Esophagus (tissue), 2 donors: ENCODE results near the gene TP53. TPM values are rescaled to one million over a fixed set of nuclear protein-coding genes. Genes with fewer than 3 reads are reported as not detected.
"Not testable (repeated sequence)": the region's sequence is repeated elsewhere in the genome, so short reads cannot be mapped to it uniquely, and the experiment has no call there.

Experiments used
- H3K27ac ChIP-seq, 2 donors: one replicate each; pipeline ENCODE4 v1.5.1; 2013; ENCODE audit warnings: low read depth in 2 of 2, mild to moderate bottlenecking in 2 of 2, inconsistent platforms in 1 of 2, low read length in 1 of 2, moderate library complexity in 1 of 2
- H3K27me3 ChIP-seq, 2 donors: one replicate each; pipeline ENCODE4 v1.6.1; 2013; ENCODE audit warnings: low read length in 2 of 2, control low read depth in 1 of 2, mild to moderate bottlenecking in 1 of 2; ENCODE audit not compliant: insufficient read depth in 2 of 2, control insufficient read depth in 1 of 2
- H3K36me3 ChIP-seq, 2 donors: one replicate each; pipeline ENCODE4 v1.6.1; 2013; ENCODE audit warnings: low read length in 1 of 2; ENCODE audit not compliant: control insufficient read depth in 2 of 2, insufficient read depth in 2 of 2
- H3K4me1 ChIP-seq, 2 donors: one replicate each; pipeline ENCODE4 v1.6.1; 2013; ENCODE audit warnings: low read length in 1 of 2; ENCODE audit not compliant: control insufficient read depth in 2 of 2, insufficient read depth in 2 of 2
- H3K4me3 ChIP-seq, 2 donors: one replicate each; pipeline ENCODE4 v1.5.1; 2013; ENCODE audit warnings: low read length in 2 of 2, mild to moderate bottlenecking in 2 of 2, low read depth in 1 of 2, moderate library complexity in 1 of 2
- H3K9me3 ChIP-seq, 2 donors: one replicate each; pipeline ENCODE4 v1.6.1; 2013; ENCODE audit warnings: mild to moderate bottlenecking in 2 of 2, low read depth in 1 of 2, low read length in 1 of 2, moderate library complexity in 1 of 2; ENCODE audit not compliant: control insufficient read depth in 2 of 2, insufficient read depth in 1 of 2
- WGBS, 2 donors: extraction: QIAGEN DNeasy Blood & Tissue Kit; methylation state at CpG; one replicate each; pipeline ENCODE4 v1.1.7; 2013; 5-methylcytosine and 5-hydroxymethylcytosine counted together
- polyA plus RNA-seq, 2 donors: library from polyadenylated mRNA; stranded (reverse); fragments of 200-250 nt; gene quantifications; one replicate each; pipeline ENCODE4 v1.2.3, GENCODE V29; 2013
- donor health status: healthy with polysubstance abuse.
- donor health status: Bipolar disorder and iron deficiency.

Gene TP53
- polyA plus RNA-seq, 2 donors, result 20.5 to 22.3 TPM

DNA sequence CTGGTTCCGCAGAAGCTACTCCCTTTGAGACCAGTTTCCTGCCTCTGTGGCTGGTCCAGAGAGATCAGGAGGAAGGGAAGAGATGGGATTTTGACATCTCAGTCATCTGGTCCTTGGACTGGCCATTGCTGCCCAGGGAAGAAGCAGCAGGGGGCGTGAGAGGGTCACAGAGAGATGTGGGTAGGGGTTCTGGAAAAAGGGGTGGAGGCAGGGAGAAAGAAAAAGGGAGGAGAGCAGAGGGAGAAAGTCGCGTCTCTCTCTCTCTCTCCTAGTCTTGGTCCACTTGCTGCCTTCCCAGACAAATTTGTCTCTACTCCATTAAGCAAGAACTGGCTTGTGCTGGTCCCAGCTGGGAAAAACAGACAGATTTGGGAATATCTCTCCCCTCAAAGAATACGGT is 52.9 kb downstream of the TP53 start:
- H3K4me1 ChIP-seq, result no peaks in the 10 kb centered on the region
- no peaks in the 10 kb centered on the region for H3K9me3 ChIP-seq
- no peak overlapping the region for H3K4me3 ChIP-seq
- H3K27ac ChIP-seq, result no peak overlapping the region
- no peaks in the 10 kb centered on the region for H3K27me3 ChIP-seq
- WGBS, 2 donors, result 28 to 45% methylated on average over 5 of the region's 5 CpGs
- no peaks in the 10 kb centered on the region for H3K36me3 ChIP-seq

GRCh38 chr17:7633093-7633492 is 54.2 kb downstream of the TP53 start:
- WGBS, 2 donors, result 93 to 94% methylated on average over 2 of the region's 2 CpGs
- no peak overlapping the region for H3K27ac ChIP-seq
- no peaks in the 10 kb centered on the region for H3K27me3 ChIP-seq
- no peaks in the 10 kb centered on the region for H3K4me1 ChIP-seq
- H3K9me3 ChIP-seq, result no peaks in the 10 kb centered on the region
- H3K4me3 ChIP-seq, result no peak overlapping the region
- H3K36me3 ChIP-seq, result no peaks in the 10 kb centered on the region

GRCh38 chr17:7632492-7632894 is 54.8 kb downstream of the TP53 start:
- Histone ChIP-seq H3K36me3 (no peaks in the 10 kb centered on the region), H3K4me3 (no peak overlapping the region), H3K9me3 (no peaks in the 10 kb centered on the region), H3K27me3 (no peaks in the 10 kb centered on the region), H3K4me1 (no peaks in the 10 kb centered on the region), H3K27ac (no peak overlapping the region)
- 40 to 43% methylated on average over 6 of the region's 6 CpGs for WGBS, 2 donors

GRCh38 chr17:7631398-7632380 is 55.6 kb downstream of the TP53 start:
- 74 to 77% methylated on average over 11 of the region's 11 CpGs for WGBS, 2 donors
- Histone ChIP-seq H3K4me1 (peaks cover 3% of the 10 kb centered on the region in 2 donors), H3K27me3 (no peaks in the 10 kb centered on the region)

DNA sequence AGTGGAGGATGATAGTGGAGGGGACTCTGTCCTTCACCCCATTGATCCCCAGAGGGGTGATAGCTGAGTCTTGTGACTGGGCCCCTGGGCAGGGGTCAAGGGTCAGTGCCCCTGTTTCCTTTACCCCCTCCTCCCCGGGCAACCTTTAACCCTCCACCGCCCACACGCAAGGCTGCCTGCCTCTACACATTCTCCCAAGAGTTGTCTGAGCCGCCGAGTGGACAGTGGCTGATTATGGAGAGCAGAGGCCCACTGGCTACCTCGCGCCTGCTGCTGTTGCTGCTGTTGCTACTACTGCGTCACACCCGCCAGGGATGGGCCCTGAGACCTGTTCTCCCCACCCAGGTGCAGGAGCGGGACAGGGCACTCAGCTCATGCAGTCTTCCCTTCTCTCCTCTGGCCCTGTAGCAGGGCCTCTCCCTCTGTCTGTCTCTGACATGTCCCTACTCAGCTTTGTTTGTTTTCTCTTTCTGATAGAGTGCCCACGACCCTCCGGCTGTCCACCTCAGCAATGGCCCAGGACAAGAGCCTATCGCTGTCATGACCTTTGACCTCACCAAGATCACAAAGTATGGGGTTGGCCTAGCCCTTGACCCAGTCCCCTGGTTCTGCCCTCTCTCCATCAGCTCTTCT is 57.2 kb downstream of the TP53 start, which contains the start of gene SHBG:
SHBG (plus strand) TSS at position 197 of the 633 bp plus-strand sequence; CDS start at position 235, 38 bp downstream.
- peaks cover 3 to 4% of the 10 kb centered on the region in 2 donors for H3K4me1 ChIP-seq
- H3K27ac ChIP-seq, result no peak within 1 kb of the TSS
- no peaks in the 10 kb centered on the region for H3K36me3 ChIP-seq
- no peaks in the 10 kb centered on the region for H3K27me3 ChIP-seq
- 69 to 74% methylated on average over 13 of the region's 13 CpGs for WGBS, 2 donors
- no peaks in the 10 kb centered on the region for H3K9me3 ChIP-seq
- H3K4me3 ChIP-seq, result no peak within 1 kb of the TSS

More at GRCh38 chr17:7631398-7632380, 55.6 kb downstream of the TP53 start:
- H3K4me3 ChIP-seq, result no peak overlapping the region
- H3K9me3 ChIP-seq, result no peaks in the 10 kb centered on the region
- H3K36me3 ChIP-seq, result no peaks in the 10 kb centered on the region
- H3K27ac ChIP-seq, result no peak overlapping the region

DNA sequence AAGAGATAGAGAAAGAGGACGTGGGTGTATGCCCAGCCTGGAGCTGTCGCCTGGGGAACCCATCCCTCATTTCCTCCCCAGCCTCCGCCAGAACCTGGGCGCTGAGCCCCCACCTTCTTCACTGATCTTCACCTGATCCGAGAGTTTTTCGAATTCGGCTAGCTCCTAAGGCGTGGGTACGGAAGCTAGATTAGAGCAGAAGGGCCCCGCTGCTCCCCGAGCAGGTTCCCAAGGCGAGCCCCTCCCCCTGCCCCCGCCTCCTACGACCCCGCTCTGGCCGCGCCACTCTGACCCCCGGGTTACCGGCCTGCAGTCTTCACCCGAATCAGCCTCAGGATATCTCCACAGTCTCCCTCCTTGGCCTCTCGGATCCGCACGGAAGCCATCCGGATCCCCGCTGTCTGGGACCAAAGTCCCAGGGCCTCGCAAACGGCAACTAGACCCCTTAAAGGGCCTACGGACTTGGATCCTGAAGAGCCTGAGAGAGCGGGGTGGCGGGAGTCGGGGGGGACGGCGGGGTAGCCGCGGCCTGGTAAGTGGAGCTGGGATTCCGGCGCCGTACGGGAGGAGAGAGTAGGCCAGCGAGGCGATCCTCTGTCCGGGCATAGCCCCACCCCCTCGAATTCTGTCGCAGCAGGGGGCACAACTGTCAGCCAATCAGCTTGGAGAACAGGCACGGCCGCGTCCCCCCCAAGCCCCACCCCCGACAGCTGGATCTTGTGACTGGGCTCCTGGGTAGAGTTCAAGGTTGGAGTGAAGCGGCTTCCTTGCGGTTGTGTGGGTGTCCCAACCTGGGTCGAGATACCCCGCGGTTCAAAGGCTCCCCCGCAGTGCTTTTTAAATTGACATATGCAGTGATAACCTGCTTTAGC is 59.8 kb downstream of the TP53 start, which contains the start of gene SAT2:
SAT2 (minus strand) TSS at position 572 of the 872 bp plus-strand sequence; CDS start at position 386, 186 bp downstream.
- Histone ChIP-seq H3K4me1 (peaks cover 3 to 4% of the 10 kb centered on the region in 2 donors), H3K36me3 (no peaks in the 10 kb centered on the region), H3K9me3 (no peaks in the 10 kb centered on the region), H3K27ac (peak within 1 kb of the TSS; percentile 68 to 86), H3K27me3 (no peaks in the 10 kb centered on the region), H3K4me3 (peak within 1 kb of the TSS; percentile 63 to 71)
- WGBS, 2 donors, result 1% methylated on average over 49 to 54 of the region's 54 CpGs

GRCh38 chr17:7626956-7627249 is 60.4 kb downstream of the TP53 start:
- no peaks in the 10 kb centered on the region for H3K27me3 ChIP-seq
- peaks cover 3 to 4% of the 10 kb centered on the region in 2 donors for H3K4me1 ChIP-seq
- no peaks in the 10 kb centered on the region for H3K36me3 ChIP-seq
- H3K27ac ChIP-seq, result peak overlapping the region; percentile 68 to 86
- WGBS, 2 donors, result 16 to 22% methylated on average over 6 of the region's 6 CpGs
- H3K9me3 ChIP-seq, result no peaks in the 10 kb centered on the region
- peak overlapping the region; percentile 63 to 71 for H3K4me3 ChIP-seq

GRCh38 chr17:7626307-7626706 is 61.0 kb downstream of the TP53 start:
- no peak overlapping the region for H3K27ac ChIP-seq

DNA sequence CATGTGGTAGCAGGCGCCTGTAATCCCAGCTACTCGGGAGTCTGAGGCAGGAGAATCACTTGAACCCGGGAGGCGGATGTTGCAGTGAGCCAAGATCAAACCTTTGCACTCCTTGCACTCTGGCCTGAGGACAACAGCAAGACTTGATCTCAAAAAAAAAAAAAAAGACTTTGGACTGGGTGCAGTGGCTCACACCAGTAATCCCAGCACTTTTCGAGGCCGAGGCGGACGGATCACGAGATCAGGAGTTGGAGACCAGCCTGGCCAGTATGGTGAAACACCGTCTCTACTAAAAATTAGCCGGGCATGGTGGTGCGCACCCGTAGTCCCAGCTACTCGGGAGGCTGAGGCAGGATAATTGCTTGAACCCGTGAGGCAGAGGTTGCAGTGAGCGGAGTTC is 61.5 kb downstream of the TP53 start:
- not testable (repeated sequence) for H3K27me3 ChIP-seq, H3K4me1 ChIP-seq, H3K36me3 ChIP-seq, H3K9me3 ChIP-seq, H3K4me3 ChIP-seq, H3K27ac ChIP-seq
- 92 to 97% methylated on average over 16 of the region's 16 CpGs for WGBS, 2 donors

More at GRCh38 chr17:7626307-7626706, 61.0 kb downstream of the TP53 start:
- Histone ChIP-seq H3K4me1 (peaks cover 3 to 4% of the 10 kb centered on the region in 2 donors), H3K27me3 (no peaks in the 10 kb centered on the region), H3K36me3 (no peaks in the 10 kb centered on the region), H3K9me3 (no peaks in the 10 kb centered on the region), H3K4me3 (no peak overlapping the region)
- WGBS, 2 donors, result 72 to 81% methylated on average over 7 of the region's 7 CpGs
